Measurements from ENCODE around the gene ERO1B.
A peak's percentile ranks its signal among the peaks of the same experiment; 100 is the strongest.

ERO1B gene

DNA sequence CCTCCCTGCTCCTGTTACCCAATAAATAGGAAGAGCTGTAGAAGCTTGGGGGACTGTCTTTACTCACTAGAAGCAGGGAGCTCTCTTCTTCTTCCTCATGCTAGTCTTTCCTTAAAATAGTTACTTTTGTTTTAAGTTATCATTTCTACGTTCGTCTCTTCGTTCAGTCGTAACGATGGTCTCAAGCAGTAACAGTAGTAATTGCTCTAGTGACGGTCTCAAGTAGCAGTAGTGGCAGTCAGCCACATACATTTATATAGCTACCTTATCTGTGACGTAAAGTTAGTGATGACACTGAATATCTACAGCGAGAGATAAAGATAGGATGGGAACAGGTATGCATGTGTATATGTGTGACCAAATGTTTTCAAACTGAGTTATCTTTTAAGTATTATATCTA, 15.4 kb upstream of the ERO1B start:
- DNase-seq, result no peak

DNA sequence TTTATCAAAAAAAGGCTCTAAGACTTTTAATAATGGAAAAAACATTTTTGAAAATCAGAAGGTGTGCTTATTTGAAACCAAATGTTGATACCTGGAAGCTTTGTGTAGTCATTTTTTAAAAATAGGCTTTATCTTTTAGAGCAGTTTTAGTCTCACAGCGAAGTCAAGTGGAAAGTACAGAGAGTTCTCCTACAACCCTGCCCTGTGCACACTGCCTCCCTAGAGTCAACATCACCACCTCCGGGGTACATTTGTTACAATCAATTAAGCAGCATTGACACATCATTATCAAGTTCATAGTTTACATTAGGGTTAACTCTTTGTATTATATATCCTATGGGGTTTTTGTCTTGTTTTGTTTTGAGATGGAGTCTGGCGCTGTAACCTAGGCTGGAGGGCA, 10.7 kb upstream of the ERO1B start:
- DNase-seq, result no peak

DNA sequence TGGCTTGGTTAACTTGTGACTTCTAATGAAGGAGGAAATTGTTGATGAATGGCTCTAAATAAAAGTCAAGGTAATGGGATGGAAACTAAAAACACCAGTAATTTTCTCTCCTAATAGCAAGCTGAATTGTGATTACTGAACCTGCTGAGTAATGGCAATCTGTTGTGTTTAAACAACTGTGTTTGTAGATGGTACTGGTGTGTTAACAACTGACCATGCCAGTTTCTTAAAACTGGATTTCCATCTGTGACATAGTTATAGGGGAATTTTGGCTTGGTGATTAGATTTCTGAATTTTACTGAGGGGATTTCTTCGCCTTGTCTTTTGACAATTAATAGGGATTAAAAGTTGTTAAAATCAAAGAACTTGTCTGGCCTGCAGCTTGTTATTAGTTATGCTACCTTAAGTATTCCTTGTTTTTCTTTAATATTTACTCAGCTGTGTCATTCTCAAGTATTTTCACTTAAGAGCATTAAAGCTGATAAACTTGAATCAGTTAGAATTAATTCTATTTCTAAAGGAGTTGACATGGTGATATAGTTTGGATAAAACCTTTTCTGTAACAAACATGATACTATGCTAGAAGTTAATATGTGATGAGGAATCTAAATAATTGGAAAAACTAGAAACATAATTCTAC, 7.9 kb upstream of the ERO1B start:
- DNase-seq, result no peak

- no peak for DNase-seq
Observed at GRCh38 chr1:236288620-236288976, 6.8 kb upstream of the ERO1B start.

- DNase-seq, result peak; percentile 98
Observed at GRCh38 chr1:236287757-236288619, 6.2 kb upstream of the ERO1B start.

GRCh38 chr1:236287356-236287755, 5.6 kb upstream of the ERO1B start:
- no peak for DNase-seq

- no peak for DNase-seq
Observed at GRCh38 chr1:236284291-236284721, 2.5 kb upstream of the ERO1B start.

DNA sequence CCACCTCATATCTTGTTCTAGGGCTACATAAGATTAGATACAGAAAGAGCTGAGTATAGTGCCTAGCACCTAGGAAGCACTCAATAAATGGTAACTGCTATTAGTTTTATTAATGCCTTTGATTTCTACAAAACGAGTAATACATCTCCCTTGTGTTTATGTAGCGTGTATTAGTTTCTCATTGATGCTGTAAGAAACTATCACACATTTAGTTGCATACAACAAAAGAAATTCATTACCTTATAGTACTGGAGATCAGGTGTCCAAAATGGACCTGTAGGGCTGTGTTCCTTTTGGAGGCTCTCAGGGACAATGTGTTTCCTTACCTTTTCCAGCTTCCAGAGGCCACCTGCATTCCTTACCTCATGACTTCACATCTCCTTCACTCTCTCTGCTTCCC, 961 bp upstream of the ERO1B start:
- DNase-seq, result no peak

GRCh38 chr1:236282425-236282716, 613 bp upstream of the ERO1B start:
- DNase-seq, result no peak

- no peak for DNase-seq
Observed at GRCh38 chr1:236281198-236281653, 532 bp downstream of the ERO1B start.

DNA sequence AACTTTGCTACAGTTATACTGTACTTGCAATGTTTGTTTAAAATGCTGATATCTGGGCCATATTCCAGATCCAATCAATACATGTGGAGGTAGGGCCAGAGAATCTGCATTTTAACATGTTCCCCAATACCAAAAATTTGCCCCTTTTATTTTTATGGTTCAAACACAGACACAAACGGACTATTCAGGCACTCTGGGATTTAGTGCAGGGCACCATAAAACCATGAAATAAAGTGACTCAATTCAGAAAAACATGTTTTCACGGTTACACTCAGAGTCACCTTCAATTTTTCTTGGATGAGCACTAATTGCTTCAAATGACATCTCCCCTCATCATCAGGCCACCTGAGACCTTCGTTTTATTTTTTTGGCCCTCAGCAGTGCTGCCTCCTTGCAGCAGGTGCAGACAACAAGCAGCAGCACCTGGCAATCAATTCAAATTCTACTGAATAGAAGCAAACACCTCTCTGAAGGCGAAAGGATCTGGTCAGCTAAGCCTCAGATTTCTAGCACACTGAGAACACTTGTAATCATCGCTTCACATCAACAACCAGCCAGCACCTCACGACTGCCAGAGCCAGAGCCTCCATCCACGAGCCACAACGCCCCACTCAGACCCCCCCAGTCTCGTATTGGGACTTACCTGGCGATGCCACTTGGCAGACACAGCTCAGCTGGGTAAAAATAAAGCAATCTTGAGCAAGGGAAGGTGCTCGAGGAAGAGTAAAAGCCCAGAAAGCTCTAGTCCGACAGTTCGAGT, 1.1 kb downstream of the ERO1B start:
- DNase-seq, result peak; percentile 71

DNA sequence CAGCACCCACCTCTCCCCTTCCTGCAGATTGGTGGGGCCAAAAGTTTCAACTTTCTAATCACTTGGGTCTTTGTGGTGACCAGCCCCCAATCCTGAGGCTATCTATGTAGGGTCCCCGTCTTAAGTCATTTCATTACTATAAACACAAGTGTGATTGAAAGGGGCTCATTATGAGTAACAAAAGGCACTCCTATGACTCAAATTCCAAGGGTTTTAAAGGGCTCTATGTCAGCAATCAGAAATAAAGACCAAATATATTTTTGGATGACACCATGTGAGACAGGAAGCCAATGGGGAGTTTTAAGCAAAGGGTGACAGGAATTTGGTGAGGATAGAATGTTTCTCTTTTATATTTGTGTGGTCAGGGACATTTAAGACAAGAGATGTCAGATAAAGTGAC, 6.2 kb downstream of the ERO1B start:
- no peak for DNase-seq

DNA sequence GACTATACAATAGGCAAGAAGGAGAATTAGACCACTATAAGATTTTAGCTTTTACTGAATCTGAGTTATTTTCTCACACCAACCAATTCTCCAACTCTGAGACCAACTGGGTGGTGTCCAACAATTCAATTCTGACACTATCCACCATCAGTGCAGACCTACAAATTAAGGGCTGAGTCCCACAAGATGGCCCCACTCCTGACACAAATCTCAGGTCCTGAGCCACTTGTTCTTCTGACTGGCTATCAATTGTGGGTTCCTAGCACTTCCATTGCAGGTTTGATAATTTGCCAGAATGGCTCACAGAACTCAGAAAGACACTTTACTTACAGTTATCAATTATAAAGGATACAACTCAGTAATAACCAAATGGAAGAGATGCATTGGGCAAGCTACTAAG, 6.7 kb downstream of the ERO1B start:
- DNase-seq, result no peak

DNA sequence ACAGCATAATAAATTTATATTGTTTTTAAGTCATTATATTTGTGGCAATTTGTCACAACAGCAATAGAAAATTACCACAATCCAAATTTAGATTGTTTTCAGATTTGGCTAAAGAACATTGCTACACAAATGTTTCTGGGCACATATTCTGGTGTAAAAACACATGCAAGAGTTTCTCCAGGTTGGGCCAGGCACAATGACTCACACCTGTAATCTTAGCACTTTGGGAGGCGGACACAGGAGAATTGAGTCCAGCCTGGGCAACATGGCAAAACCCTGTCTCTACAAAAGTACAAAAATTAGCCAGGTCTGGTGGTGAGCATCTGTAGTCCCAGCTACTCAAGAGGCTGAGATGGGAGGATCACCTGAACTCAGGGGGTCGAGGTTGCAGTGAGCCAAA, 8.4 kb downstream of the ERO1B start:
- DNase-seq, result no peak

GRCh38 chr1:236269439-236269838, 12.3 kb downstream of the ERO1B start:
- DNase-seq, result no peak

DNA sequence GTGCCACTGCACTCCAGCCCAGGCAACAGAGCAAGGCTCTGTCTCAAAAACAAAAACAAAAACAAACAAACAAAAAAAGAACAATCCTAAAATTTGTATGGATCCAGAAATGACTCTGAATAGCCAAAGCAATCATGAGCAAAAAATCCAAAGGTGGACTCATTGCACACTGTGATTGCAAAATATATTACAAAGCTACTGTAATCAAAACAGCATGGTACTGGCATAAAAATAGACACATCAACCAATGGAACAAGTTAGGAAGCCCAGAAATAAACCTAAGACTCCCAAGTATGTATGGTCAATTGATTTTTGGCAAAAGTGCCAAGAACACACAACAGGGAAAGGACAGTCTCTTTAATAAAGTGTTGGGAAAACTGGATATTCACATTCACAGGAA, 19.9 kb downstream of the ERO1B start:
- DNase-seq, result no peak

- DNase-seq, result no peak
Observed at GRCh38 chr1:236261033-236261432, 20.7 kb downstream of the ERO1B start.

- no peak for DNase-seq
Observed at GRCh38 chr1:236259043-236259442, 22.7 kb downstream of the ERO1B start.

DNA sequence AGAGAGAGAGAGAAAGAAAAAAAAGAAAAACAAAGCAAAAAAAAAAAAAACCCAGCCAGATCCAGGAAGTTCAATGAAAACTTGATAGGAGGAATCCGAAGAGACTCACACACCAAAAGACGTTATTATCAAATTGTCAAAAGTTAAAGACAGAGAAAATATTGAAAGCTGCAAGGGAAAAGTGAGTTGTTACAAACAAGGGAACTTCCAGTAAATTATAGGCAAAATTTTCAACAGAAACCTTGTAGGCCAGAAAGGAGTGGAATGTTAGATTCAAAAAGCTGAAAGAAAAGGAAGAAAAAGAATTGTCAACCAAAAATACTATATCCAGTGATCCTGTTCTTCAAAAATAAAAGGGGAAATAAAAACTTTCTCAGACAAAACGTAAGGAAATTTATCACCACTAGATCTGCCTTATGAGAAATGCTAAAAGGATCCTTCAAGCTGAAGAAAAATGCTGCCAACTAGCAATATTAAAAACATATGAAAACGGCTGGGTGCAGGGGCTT, 23.6 kb downstream of the ERO1B start:
- no peak for DNase-seq

- no peak for DNase-seq
Observed at GRCh38 chr1:236257216-236257615, 24.5 kb downstream of the ERO1B start.

GRCh38 chr1:236253918-236254637, 27.7 kb downstream of the ERO1B start:
- DNase-seq, result no peak

DNA sequence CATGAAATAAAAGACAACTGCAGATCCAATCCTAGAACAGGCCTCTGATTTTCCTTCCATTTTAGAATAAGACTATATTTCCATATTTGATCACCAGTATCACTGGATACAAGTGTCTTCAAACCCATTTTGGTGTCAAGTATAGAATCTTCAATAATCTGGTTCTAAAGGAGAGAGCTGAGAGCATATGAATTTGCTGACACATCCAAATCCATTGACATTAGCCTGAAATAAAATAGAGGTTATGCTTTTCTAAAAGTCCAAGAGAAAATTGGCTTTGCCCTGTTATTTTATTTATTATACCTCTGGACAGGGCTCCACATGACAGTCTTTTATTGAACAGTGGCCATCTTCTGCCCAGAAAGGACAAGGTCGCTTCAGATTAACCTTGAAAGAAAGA, 28.6 kb downstream of the ERO1B start:
- no peak for DNase-seq

- no peak for DNase-seq
Observed at GRCh38 chr1:236251587-236251986, 30.2 kb downstream of the ERO1B start.

All from NCI-H1436 treated with DMSO at 0.1 percent for 48 hours (cell line).